GM12878 (cell line): ENCODE data around the gene SPATA31D1. TPM values are rescaled to one million over a fixed set of nuclear protein-coding genes. Genes with fewer than 3 reads are reported as not detected.

Source experiments
- ATAC-seq: fragments of 200-7000 bp; cut with Tn5 transposase; 3 replicates; pipeline ENCODE4 v1.9.1; 2020; ENCODE audit warnings: mild to moderate bottlenecking, moderate library complexity
- BruUV-seq: library from RNA; stranded (reverse); fragments of 400-500 nt; replicated peaks from 2 replicates; lab custom pipeline; 2021; lab: Mats Ljungman, UMichigan
- CTCF ChIA-PET: fragments of 300-600 bp; sonication (Branson Sonifier 250); formaldehyde crosslinking; extraction: SDS; loops from one replicate; lab custom pipeline; 2021; ENCODE audit warnings: inconsistent platforms; lab: Yijun Ruan, JAX
- POLR2A ChIA-PET: fragments of 350-600 bp; formaldehyde crosslinking; extraction: SDS; loops from one replicate; lab custom pipeline; 2021; ENCODE audit warnings: inconsistent platforms; lab: Charles Lee
- RAD21 ChIA-PET: fragments of 300-600 bp; sonication (Branson Sonifier 250); formaldehyde crosslinking; loops from one replicate; lab custom pipeline; 2023; ENCODE audit warnings: antibody characterized with exemption; ENCODE audit not compliant: unreplicated experiment; lab: Charles Lee
- SMC1A ChIA-PET: fragments of 300-600 bp; sonication (Branson Sonifier 250); formaldehyde crosslinking; loops from one replicate; lab custom pipeline; 2023; ENCODE audit not compliant: unreplicated experiment, uncharacterized antibody; lab: Charles Lee
- DNase-seq: peaks from one replicate; pipeline ENCODE4 v3.0.0-alpha.2; 2011; ENCODE audit warnings: low read depth, low spot score
- FAIRE-seq: peaks from 3 replicates; lab custom pipeline; 2011; peaks lifted over from hg19 to GRCh38; lab: Jason Lieb, UNC
- H2AFZ ChIP-seq: 2 replicates; pipeline ENCODE4 v1.6.0; 2011; ENCODE audit warnings: low read depth, low read length, control low read depth; ENCODE audit not compliant: control insufficient read depth
- H3K27ac ChIP-seq: 2 replicates; pipeline ENCODE4 v1.5.1; 2011; ENCODE audit warnings: control low read depth; ENCODE audit not compliant: control insufficient read depth, insufficient read depth
- H3K27me3 ChIP-seq, 2 experiments: replicated peaks in 1 of 2; 2 replicates each; pipeline versions ENCODE4 v1.6.0 to v1.6.1; 2011; ENCODE audit warnings: low read length in 1 of 2; ENCODE audit not compliant: control insufficient read depth in 2 of 2, insufficient read depth in 2 of 2
- H3K36me3 ChIP-seq, 2 experiments: 2 replicates each; pipeline ENCODE4 v1.5.1; 2011; ENCODE audit warnings: low read length in 1 of 2; ENCODE audit not compliant: control insufficient read depth in 2 of 2, insufficient read depth in 2 of 2
- H3K4me1 ChIP-seq: 2 replicates; pipeline ENCODE4 v1.6.1; 2011; ENCODE audit warnings: mild to moderate bottlenecking, low read length, moderate library complexity, mixed read lengths; ENCODE audit not compliant: control insufficient read depth, insufficient read depth
- H3K4me2 ChIP-seq: 2 replicates; pipeline ENCODE4 v1.6.0; 2011; ENCODE audit warnings: control low read depth; ENCODE audit not compliant: control insufficient read depth, insufficient read depth
- H3K4me3 ChIP-seq: fragments of 200-600 bp; sonication (generic); 2 replicates; pipeline ENCODE4 v1.5.1; 2016
- H3K79me2 ChIP-seq: 2 replicates; pipeline ENCODE4 v1.6.0; 2011; ENCODE audit warnings: low read length; ENCODE audit not compliant: control insufficient read depth, insufficient read depth
- H3K9ac ChIP-seq: 2 replicates; pipeline ENCODE4 v1.8.0; 2011; ENCODE audit warnings: low read length, control low read depth, mixed read lengths; ENCODE audit not compliant: control insufficient read depth, insufficient read depth
- H3K9me3 ChIP-seq: replicated peaks from 3 replicates; pipeline ENCODE4 v1.5.1; 2011; ENCODE audit warnings: mild to moderate bottlenecking, low read length; ENCODE audit not compliant: control insufficient read depth, insufficient read depth
- H4K20me1 ChIP-seq: 2 replicates; pipeline ENCODE4 v1.6.0; 2011; ENCODE audit not compliant: control insufficient read depth, insufficient read depth
- ASH2L ChIP-seq: fragments of 300-600, 200-600 bp; sonication (generic); IDR thresholded peaks from 2 replicates; pipeline ENCODE4 v1.6.1; 2017; ENCODE audit warnings: low read depth, mild to moderate bottlenecking, borderline replicate concordance
- CHD1 ChIP-seq: IDR thresholded peaks from 2 replicates; pipeline ENCODE4 v1.6.1; 2012; ENCODE audit warnings: low read depth, low read length, improper control_type of control experiment
- EED ChIP-seq: sonication (generic); IDR thresholded peaks from 2 replicates; pipeline ENCODE4 v1.6.1; 2016; ENCODE audit warnings: antibody characterized with exemption, low read depth
- ESRRA ChIP-seq: IDR thresholded peaks from 2 replicates; pipeline ENCODE4 v1.6.1; 2012; ENCODE audit warnings: mild to moderate bottlenecking, low read length, improper control_type of control experiment
- IKZF2 ChIP-seq, 2 experiments: fragments of 450-650 bp; IDR thresholded peaks; 2 replicates each; pipeline ENCODE4 v1.6.1; 2017; ENCODE audit warnings: mild to moderate bottlenecking in 2 of 2, moderate library complexity in 2 of 2
- MXI1 ChIP-seq: fragments of 150-350 bp; IDR thresholded peaks from 2 replicates; pipeline ENCODE4 v1.6.1; 2011; ENCODE audit warnings: low read depth, mild to moderate bottlenecking, inconsistent platforms, low read length, improper control_type of control experiment
- NR2C1 ChIP-seq: fragments of 450-650 bp; IDR thresholded peaks from 2 replicates; pipeline ENCODE4 v1.6.1; 2017; ENCODE audit warnings: antibody characterized with exemption, mild to moderate bottlenecking, moderate library complexity
- NRF1 ChIP-seq: conservative IDR thresholded peaks from 2 replicates; pipeline ENCODE4 v1.6.1; 2011; ENCODE audit warnings: mild to moderate bottlenecking, low read depth, low read length, improper control_type of control experiment
- SIX5 ChIP-seq: IDR thresholded peaks from 2 replicates; pipeline ENCODE4 v1.6.1; 2011; ENCODE audit warnings: mild to moderate bottlenecking, low read depth, low read length, moderate library complexity; ENCODE audit not compliant: severe bottlenecking
- SPI1 ChIP-seq: IDR thresholded peaks from 2 replicates; pipeline ENCODE4 v1.6.1; 2011; ENCODE audit warnings: low read depth, mild to moderate bottlenecking, low read length, moderate library complexity, borderline replicate concordance; ENCODE audit not compliant: insufficient read depth
- WRNIP1 ChIP-seq: IDR thresholded peaks from 2 replicates; pipeline ENCODE4 v1.6.1; 2011; ENCODE audit warnings: low read depth, low read length, improper control_type of control experiment, borderline replicate concordance
- WGBS: methylation state at CpG from one replicate; pipeline ENCODE4 v1.1.6; 2016; ENCODE audit warnings: low lambda C conversion rate; ENCODE audit not compliant: insufficient replicate concordance, insufficient coverage; ENCODE audit errors: missing lambda C conversion rate; 5-methylcytosine and 5-hydroxymethylcytosine counted together
- in situ Hi-C: fragments of 300-500 bp; cut with MboI; formaldehyde crosslinking; loops from 9 replicates; pipeline ENCODE4 v1.14.3; 2018; ENCODE audit warnings: mixed read lengths
- intact Hi-C: fragments of 100-400 bp; cut with micrococcal nuclease; formaldehyde crosslinking; loops from one replicate; pipeline ENCODE4 v1.14.2; 2022; ENCODE audit not compliant: unreplicated experiment
- polyA plus RNA-seq, 11 experiments: library from polyadenylated mRNA; depleted of rRNA in 4 of 11; unstranded in 6 of 11; stranded (reverse) in 5 of 11; fragments of >200 nt; fragmentation: Nextera tagmentation in 4 of 11; fragmentation: Illumina TruSeq in 1 of 11; extraction: Ambion mirVana in 4 of 11; extraction: Trizol in 1 of 11; gene quantifications; 1 replicate in 1 of 11; 2 replicates in 10 of 11; pipeline versions ENCODE4 v1.2.1 to v1.2.3, GENCODE V29; 2011 to 2016; ENCODE audit warnings: inconsistent platforms in 2 of 11, missing spikeins in 2 of 11, low read depth in 1 of 11
- total RNA-seq, 4 experiments: library from RNA; depleted of rRNA in 3 of 4; stranded (reverse); fragments of >200 nt in 3 of 4; fragmentation: Illumina TruSeq in 1 of 4; extraction: Trizol in 1 of 4; gene quantifications; 2 replicates each; pipeline versions ENCODE4 v1.2.1 to v1.2.3, GENCODE V29; 2013 to 2021
- TF ChIP-seq, protein P1 (sequence below): fragments of 450-650 bp; IDR thresholded peaks from 2 replicates; pipeline ENCODE4 v1.6.1; 2017; ENCODE audit warnings: mild to moderate bottlenecking, moderate library complexity
- TF ChIP-seq, protein P2 (sequence below): IDR thresholded peaks from 2 replicates; pipeline ENCODE4 v1.6.1; 2012; ENCODE audit warnings: mild to moderate bottlenecking, low read depth, low read length
- TF ChIP-seq, protein P3 (sequence below): IDR thresholded peaks from 2 replicates; pipeline ENCODE4 v1.6.1; 2012; ENCODE audit warnings: low read depth, low read length, improper control_type of control experiment

SPATA31D1 gene
- total and polyA plus RNA-seq, 10 of the 15 experiments (the other 5 are each of a cell fraction or from before 2014, with no cell fraction given) = 0.01 to 0.45 (median 0.05) TPM; not detected in 4

DNA sequence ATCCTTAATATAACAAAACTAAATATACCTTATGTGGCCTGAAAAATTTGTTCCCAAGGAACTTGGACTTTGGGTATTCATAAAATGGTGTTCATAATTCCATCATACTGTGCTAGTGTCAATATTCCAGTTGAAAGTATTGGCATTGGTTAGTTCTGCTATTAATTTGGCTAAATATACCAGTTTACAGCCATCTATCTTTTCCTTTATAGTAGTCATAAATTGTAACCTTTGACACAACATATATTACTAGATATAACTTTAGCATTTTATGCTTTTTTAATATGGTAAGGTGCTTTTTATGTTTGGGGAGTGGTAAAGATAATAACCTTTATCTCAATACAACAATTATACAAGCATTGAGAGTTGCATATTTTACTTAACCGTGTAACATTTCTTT, 23.7 kb downstream of the SPATA31D1 start:
- Histone ChIP-seq H4K20me1 (no peaks in the 10 kb centered on the region), H3K9ac (no peak overlapping the region), H3K4me2 (no peak overlapping the region), H3K4me3 (no peak overlapping the region), H3K36me3 (no peaks in the 10 kb centered on the region), H2AFZ (no peak overlapping the region), H3K4me1 (no peaks in the 10 kb centered on the region), H3K9me3 (no peaks in the 10 kb centered on the region; the same call in 2 of the 3 replicates), H3K27ac (no peak overlapping the region), H3K27me3 (no peaks in the 10 kb centered on the region), H3K79me2 (no peaks in the 10 kb centered on the region)
- ChIA-PET RAD21 (no interaction called here), CTCF (no interaction called here), SMC1A (no interaction called here), POLR2A (no interaction called here)
- no TSS peak for BruUV-seq
- no peak for TF ChIP-seq SPI1
- TF ChIP-seq ASH2L = no peak
- TF ChIP-seq, protein P1, sequence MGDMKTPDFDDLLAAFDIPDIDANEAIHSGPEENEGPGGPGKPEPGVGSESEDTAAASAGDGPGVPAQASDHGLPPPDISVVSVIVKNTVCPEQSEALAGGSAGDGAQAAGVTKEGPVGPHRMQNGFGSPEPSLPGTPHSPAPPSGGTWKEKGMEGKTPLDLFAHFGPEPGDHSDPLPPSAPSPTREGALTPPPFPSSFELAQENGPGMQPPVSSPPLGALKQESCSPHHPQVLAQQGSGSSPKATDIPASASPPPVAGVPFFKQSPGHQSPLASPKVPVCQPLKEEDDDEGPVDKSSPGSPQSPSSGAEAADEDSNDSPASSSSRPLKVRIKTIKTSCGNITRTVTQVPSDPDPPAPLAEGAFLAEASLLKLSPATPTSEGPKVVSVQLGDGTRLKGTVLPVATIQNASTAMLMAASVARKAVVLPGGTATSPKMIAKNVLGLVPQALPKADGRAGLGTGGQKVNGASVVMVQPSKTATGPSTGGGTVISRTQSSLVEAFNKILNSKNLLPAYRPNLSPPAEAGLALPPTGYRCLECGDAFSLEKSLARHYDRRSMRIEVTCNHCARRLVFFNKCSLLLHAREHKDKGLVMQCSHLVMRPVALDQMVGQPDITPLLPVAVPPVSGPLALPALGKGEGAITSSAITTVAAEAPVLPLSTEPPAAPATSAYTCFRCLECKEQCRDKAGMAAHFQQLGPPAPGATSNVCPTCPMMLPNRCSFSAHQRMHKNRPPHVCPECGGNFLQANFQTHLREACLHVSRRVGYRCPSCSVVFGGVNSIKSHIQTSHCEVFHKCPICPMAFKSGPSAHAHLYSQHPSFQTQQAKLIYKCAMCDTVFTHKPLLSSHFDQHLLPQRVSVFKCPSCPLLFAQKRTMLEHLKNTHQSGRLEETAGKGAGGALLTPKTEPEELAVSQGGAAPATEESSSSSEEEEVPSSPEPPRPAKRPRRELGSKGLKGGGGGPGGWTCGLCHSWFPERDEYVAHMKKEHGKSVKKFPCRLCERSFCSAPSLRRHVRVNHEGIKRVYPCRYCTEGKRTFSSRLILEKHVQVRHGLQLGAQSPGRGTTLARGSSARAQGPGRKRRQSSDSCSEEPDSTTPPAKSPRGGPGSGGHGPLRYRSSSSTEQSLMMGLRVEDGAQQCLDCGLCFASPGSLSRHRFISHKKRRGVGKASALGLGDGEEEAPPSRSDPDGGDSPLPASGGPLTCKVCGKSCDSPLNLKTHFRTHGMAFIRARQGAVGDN = no peak
- no peak for TF ChIP-seq NR2C1
- TF ChIP-seq CHD1 = no peak
- TF ChIP-seq WRNIP1 = no peak
- no peak for TF ChIP-seq SIX5
- TF ChIP-seq, protein P2, sequence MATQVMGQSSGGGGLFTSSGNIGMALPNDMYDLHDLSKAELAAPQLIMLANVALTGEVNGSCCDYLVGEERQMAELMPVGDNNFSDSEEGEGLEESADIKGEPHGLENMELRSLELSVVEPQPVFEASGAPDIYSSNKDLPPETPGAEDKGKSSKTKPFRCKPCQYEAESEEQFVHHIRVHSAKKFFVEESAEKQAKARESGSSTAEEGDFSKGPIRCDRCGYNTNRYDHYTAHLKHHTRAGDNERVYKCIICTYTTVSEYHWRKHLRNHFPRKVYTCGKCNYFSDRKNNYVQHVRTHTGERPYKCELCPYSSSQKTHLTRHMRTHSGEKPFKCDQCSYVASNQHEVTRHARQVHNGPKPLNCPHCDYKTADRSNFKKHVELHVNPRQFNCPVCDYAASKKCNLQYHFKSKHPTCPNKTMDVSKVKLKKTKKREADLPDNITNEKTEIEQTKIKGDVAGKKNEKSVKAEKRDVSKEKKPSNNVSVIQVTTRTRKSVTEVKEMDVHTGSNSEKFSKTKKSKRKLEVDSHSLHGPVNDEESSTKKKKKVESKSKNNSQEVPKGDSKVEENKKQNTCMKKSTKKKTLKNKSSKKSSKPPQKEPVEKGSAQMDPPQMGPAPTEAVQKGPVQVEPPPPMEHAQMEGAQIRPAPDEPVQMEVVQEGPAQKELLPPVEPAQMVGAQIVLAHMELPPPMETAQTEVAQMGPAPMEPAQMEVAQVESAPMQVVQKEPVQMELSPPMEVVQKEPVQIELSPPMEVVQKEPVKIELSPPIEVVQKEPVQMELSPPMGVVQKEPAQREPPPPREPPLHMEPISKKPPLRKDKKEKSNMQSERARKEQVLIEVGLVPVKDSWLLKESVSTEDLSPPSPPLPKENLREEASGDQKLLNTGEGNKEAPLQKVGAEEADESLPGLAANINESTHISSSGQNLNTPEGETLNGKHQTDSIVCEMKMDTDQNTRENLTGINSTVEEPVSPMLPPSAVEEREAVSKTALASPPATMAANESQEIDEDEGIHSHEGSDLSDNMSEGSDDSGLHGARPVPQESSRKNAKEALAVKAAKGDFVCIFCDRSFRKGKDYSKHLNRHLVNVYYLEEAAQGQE = no peak
- no peak for TF ChIP-seq NRF1
- no peak for TF ChIP-seq MXI1
- TF ChIP-seq ESRRA = no peak
- no peak for TF ChIP-seq EED
- no peak for TF ChIP-seq IKZF2 (IDR thresholded peaks at IDR 0.05)
- TF ChIP-seq, protein P3, sequence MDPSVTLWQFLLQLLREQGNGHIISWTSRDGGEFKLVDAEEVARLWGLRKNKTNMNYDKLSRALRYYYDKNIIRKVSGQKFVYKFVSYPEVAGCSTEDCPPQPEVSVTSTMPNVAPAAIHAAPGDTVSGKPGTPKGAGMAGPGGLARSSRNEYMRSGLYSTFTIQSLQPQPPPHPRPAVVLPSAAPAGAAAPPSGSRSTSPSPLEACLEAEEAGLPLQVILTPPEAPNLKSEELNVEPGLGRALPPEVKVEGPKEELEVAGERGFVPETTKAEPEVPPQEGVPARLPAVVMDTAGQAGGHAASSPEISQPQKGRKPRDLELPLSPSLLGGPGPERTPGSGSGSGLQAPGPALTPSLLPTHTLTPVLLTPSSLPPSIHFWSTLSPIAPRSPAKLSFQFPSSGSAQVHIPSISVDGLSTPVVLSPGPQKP = no peak
- no peak for DNase-seq
- FAIRE-seq = no peak
- intact Hi-C loops (no loop called here), in situ Hi-C loops (no loop called here)
- 0% methylated on average over 1 of the region's 1 CpG for WGBS
- ATAC-seq = no peak
